Caki2 (cell line): ENCODE results near the gene NT5DC2. TPM values are rescaled to one million over a fixed set of nuclear protein-coding genes. Genes with fewer than 3 reads are reported as not detected.

Experiments used
- DNase-seq: peaks from one replicate; pipeline ENCODE4 v3.0.0-alpha.2; 2015; ENCODE audit warnings: low read depth
- in situ Hi-C: cut with HindIII; loops from 2 replicates; pipeline ENCODE4 v1.10.0; 2016; ENCODE audit warnings: low sequenced_read_pairs, low pct_unique_long_range_greater_than_20kb, mixed read lengths
- total RNA-seq: library from RNA; depleted of rRNA; stranded (reverse); fragments of >200 nt; shearing (Covaris generic); gene quantifications from 2 replicates; pipeline ENCODE4 v1.2.3, GENCODE V29; 2014; ENCODE audit warnings: low replicate concordance

The NT5DC2 gene
- total RNA-seq, 1 experiment from 2014 or later = 14.4 TPM

DNA sequence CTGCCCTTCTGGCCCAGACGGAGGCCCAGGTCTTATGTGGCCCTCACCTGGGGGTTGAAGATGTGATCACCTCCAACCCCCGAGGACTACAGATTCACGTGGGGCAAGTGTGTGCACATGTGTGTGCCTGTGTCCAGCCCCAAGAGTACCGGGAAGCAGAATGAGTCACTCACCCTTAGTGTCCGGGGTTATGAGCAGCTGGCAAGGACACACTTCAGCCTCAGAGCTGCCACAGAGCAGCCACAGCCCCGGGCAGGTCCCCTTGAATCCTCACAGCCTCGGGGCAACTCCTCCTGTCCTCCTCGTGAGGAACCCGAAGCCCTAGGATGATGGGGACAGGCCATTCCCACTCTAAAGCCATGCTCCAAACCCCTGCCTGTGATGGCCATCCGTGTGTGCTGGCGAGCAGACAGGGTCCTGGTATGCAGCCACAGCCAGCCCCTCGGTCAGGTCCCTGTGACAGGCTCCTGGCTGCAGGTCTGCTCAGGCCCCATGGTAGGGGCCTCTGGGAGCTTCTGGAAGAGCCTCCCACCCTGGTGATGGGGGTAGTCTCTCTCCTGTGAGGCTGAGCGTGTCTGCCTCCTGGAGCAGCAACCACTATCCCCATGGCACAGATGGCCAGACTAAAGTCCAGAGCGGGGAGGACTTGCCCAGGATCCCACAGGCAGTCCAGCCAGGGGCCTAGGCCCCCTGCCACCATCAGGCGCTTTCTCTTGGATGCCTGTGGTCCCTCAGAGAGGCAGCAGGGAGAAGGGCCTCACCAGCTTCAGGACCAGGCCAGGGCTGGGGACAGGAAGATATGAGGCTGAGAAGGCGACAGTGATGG lies 37.7 kb downstream of the NT5DC2 start:
- in situ Hi-C loops = no loop called here
- no peak for DNase-seq

DNA sequence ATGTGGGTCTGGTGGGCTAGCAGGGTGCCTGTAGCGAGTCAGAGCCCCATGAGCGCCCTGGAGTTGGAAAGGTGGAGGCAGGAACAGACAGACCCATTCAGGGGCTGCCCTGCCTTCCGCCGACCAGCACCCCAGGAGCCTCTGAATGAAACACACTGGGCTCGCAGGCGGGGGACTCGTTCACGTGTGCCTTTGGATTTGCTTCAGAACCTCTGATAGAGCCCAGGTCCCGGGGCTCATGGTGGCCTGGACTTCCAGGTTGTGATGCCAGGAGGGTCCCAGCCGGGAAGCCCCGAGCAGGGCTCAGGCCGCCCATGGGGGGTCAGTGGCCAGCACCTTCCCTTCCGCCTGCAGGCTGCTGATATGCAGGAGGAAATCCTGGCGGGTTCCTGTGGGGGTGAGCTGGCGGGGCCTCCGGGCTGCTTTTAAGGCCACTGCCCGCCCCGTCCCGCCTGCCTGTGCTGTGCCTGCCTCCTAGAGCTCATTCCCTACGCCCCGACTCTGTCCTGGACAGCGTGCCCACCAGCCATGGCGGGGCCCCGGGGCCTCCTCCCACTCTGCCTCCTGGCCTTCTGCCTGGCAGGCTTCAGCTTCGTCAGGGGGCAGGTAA lies 38.7 kb downstream of the NT5DC2 start, which contains the start of gene STAB1:
Gene STAB1 (plus strand): TSS at position 453 of the 610 bp plus-strand sequence. CDS start 76 bp downstream, at position 529.
- in situ Hi-C loops = no loop called here

DNA sequence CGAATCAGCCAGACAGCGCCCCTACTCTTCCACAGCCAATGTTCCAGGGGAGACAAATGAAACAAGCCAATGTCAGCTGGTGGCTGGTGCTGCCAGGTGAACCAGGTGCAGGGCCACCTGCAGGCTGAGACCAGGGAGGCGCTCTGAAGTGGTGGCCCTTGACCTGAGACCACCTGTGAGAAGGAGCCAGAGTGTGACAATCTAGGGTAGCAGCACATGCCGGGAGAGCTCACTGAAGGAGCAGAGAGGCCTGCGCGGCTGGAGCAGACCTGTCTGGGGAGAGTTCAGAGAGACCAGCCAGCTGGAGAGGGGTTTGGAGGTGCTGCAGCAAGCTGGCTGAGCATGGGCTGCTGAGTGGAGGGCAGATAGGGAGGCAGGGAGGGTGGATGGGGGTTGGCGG lies 39.2 kb downstream of the NT5DC2 start:
- in situ Hi-C loops = no loop called here
- DNase-seq = no peak

More for the DNA sequence above, 38.7 kb downstream of the NT5DC2 start, which contains the start of gene STAB1:
- no peak for DNase-seq

DNA sequence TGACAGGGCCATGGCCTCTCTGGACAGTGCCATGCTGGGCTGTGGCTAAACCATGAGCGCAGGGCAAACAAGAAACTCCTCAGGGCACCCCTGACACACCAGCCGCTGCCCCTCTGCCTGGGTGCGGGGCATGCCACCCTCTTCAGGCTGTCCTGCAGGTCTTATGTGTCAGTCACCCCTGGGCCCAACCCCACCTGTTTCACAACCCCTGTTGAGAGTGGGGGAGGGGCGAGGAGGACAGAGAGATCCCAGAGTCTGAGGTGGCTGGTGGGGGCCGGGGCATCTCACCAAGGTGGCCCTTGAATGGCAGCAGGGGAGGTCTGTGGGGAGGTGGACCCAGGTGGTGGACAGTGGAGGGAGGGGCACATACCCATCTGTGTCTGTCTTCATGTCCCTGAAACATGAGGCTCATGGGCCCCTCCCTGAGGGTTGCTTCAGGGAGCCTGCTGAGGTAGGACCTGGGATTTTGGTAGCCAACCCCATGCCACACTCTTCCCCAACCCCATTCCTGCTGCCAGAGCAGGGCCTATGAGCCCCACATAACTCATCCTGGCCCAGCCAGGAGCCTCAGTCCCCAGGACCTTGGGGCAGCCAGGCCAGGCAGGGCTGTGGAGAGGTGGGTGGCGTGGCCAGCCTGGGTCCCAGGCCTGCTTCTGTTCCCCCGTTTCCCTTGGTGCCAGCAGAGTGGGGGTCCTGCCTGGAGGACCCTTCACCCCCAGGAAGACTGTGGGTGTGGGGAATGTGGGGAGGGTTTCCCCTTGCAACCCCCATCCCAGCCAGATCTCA lies 40.2 kb downstream of the NT5DC2 start:
- in situ Hi-C loops = no loop called here
- DNase-seq = no peak

DNA sequence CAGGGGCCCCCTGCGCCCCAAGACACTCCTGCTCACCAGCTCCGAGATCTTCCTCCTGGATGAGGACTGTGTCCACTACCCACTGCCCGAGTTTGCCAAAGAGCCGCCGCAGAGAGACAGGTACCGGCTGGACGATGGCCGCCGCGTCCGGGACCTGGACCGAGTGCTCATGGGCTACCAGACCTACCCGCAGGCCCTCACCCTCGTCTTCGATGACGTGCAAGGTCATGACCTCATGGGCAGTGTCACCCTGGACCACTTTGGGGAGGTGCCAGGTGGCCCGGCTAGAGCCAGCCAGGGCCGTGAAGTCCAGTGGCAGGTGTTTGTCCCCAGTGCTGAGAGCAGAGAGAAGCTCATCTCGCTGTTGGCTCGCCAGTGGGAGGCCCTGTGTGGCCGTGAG lies 41.6 kb downstream of the NT5DC2 start:
- no peak for DNase-seq
- in situ Hi-C loops = no loop called here

DNA sequence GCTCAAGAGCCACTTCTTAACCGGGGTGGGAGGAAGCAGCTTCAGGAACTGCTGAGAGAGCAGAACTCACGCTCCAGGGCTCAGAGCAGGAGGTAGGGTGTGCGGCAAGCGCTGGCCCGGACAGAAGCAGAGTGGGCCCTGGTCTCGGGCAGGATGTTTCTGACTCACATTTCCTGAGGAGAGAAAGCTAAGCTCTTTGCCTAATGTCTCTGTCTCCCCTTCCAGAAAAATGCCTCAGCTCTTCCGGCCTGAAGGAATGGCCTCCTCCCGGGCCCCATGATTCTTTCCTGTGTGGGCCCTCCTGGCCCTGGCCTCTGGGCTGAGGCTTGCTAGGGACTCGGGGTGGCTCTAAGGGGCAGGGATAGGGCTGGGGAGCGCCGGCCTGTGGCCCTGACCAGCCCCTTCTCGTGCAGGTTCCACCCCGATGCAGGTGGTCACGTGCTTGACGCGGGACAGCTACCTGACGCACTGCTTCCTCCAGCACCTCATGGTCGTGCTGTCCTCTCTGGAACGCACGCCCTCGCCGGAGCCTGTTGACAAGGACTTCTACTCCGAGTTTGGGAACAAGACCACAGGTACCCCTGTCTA lies 42.6 kb downstream of the NT5DC2 start:
- no peak for DNase-seq
- in situ Hi-C loops = no loop called here

DNA sequence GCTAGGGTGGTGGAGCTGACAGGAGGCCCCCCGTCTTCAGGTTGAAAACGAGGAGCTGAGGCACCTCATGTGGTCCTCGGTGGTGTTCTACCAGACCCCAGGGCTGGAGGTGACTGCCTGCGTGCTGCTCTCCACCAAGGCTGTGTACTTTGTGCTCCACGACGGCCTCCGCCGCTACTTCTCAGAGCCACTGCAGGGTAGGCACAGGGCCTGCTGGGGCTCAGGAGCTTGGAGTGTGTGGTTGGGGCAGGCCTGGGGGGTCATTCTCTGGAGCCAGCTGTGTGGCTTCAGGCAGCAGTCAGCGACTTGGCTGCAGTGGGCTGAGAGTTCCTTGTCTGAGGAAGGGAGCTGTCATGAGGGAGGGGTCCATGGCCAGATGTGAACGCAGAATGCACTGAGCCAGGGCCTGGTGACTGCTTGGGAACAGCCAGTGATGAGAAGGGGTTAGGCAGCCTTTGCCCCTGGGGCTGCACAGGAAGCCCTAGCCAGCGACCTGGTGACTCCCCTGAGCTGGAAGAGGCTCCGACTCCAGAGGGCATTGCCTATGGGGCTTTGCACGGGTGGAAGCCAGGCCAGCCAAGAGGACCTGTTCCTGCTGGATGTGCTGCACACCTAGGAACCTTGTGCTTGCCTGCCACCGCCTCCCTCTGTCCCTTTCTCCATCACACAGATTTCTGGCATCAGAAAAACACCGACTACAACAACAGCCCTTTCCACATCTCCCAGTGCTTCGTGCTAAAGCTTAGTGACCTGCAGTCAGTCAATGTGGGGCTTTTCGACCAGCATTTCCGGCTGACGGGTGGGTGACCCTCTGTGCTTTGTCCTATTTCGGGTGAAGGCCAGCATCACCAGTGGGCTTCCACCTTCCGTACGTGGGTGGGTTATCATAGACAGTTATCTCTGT lies 43.4 kb downstream of the NT5DC2 start:
- in situ Hi-C loops = no loop called here
- no peak for DNase-seq

DNA sequence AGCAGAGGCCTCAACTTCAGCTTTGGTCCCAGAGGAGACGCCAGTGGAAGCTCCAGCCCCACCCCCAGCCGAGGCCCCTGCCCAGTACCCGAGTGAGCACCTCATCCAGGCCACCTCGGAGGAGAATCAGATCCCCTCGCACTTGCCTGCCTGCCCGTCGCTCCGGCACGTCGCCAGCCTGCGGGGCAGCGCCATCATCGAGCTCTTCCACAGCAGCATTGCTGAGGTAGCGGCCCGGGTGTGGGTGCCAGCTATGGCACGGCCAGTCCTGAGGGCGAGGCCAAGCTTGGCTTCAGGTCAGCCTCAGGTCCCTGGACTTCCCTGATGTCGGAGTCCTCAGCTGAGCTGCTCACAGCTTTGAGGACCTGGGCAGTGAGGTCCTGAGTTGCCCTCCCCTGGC lies 44.2 kb downstream of the NT5DC2 start:
- no peak for DNase-seq
- in situ Hi-C loops = no loop called here

DNA sequence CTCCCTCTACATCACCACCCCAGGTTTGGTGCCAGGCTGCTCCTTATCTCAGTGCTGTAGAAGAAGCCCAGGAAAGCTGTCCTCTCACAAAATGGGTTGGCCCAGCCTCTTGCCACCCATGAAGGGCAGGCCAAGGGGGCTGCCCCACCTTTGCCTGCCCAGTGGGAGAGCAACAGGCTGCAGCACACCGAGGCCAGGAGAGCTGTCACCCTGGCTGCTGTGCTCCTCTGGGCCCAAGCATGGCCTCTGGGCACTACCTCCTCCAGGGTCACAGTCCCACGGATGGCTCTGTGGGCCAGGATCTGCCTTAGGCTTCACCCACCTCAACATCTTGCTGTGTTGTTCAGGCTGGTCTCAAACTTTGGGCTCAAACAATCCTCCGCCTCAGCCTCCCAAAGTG lies 44.9 kb downstream of the NT5DC2 start:
- no peak for DNase-seq
- in situ Hi-C loops = no loop called here

DNA sequence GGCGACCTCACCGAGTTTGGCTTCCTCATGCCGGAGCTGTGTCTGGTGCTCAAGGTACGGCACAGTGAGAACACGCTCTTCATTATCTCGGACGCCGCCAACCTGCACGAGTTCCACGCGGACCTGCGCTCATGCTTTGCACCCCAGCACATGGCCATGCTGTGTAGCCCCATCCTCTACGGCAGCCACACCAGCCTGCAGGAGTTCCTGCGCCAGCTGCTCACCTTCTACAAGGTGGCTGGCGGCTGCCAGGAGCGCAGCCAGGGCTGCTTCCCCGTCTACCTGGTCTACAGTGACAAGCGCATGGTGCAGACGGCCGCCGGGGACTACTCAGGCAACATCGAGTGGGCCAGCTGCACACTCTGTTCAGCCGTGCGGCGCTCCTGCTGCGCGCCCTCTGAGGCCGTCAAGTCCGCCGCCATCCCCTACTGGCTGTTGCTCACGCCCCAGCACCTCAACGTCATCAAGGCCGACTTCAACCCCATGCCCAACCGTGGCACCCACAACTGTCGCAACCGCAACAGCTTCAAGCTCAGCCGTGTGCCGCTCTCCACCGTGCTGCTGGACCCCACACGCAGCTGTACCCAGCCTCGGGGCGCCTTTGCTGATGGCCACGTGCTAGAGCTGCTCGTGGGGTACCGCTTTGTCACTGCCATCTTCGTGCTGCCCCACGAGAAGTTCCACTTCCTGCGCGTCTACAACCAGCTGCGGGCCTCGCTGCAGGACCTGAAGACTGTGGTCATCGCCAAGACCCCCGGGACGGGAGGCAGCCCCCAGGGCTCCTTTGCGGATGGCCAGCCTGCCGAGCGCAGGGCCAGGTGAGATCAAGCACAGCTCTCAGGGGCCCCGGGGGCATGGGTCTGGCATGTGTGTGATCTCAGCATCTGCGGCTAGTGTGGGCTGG lies 45.6 kb downstream of the NT5DC2 start:
- in situ Hi-C loops = no loop called here

DNA sequence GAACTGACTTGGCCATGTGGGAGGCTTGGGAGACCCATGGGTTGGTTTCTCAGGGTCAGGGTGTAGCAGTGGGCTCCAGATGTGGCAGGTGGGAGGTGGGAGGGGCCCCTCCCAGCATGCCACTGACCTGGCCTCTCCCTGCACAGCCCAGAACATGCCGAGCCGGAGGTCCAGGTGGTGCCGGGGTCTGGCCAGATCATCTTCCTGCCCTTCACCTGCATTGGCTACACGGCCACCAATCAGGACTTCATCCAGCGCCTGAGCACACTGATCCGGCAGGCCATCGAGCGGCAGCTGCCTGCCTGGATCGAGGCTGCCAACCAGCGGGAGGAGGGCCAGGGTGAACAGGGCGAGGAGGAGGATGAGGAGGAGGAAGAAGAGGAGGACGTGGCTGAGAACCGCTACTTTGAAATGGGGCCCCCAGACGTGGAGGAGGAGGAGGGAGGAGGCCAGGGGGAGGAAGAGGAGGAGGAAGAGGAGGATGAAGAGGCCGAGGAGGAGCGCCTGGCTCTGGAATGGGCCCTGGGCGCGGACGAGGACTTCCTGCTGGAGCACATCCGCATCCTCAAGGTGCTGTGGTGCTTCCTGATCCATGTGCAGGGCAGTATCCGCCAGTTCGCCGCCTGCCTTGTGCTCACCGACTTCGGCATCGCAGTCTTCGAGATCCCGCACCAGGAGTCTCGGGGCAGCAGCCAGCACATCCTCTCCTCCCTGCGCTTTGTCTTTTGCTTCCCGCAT lies 46.4 kb downstream of the NT5DC2 start:
- DNase-seq = no peak
- in situ Hi-C loops = no loop called here

More for the DNA sequence above, 45.6 kb downstream of the NT5DC2 start:
- no peak for DNase-seq

DNA sequence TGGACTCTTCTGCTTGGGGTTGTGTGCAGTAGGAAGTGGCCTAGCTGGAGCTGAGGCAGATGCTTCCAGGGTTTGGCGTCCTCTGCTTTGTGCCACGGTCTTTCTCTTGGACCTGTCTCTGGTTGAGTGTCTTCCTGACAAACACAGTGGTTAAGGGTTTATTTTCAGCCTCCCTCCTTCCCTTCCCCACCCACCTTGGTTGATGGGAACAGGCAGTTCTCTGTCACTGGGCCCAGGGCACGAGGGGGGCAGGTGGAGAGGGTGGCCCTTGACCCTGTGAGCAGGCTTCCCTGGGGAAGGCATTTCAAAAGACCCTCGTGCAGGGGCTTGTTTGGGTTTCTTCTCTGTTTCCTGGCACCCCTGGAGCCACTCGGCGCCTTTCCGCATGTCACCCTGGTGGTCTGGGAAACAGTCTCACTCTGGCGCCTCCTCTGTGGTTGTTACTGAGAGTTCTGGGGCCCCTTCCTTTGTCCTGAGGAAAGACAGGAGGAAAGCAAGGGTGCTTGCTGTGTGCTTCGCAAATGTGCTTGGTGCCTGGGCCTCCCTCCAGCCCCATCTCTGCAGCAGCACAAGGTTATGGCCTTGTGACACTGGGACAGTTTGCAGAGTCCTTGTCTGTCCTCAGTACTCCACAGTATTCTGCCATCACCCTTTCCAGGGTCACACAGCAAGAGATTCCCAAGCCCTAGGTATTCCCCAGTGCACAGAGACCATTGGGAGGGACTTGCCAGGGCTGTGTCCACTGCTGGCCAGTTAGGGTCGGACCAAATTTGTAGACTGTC lies 48.8 kb downstream of the NT5DC2 start:
- in situ Hi-C loops = no loop called here
- DNase-seq = no peak

DNA sequence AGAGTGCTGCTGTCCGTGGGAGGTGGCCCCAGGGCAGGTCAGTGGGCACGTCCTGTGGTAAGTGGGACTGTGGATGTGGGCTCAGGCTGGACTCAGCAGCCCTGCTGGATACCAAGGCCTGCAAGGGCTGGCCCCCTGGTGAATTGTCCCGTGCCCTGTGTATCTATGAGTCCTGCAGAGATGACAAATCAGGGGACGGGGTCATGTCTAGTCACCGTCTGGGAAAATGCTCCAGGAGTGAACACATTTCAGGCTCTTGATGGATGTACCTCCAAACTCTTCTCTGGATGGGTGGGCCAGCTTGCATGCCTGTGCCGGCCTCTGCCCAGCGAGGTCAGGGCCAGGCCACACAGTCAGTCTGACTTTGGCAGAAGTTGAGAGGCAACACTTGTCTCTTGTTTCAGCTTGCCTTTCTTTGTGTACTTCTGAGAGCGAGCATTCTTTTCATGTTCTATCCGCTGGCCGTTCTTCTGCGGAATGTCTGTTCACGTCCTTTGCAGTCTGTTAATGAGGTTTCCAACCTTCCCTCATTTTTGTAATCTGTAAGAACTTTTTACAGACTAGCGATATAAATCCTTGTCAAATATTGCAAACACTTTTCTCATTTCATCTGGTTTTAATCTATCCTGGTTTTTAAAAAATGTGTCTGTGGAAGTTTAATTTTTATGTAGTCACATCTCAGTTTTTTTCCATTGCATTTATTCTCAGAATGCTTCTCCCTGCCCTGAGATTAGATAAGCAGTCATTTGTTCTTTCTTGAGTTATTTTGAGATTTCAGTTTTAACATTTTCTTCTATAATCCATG lies 49.9 kb downstream of the NT5DC2 start:
- in situ Hi-C loops = no loop called here
- DNase-seq = no peak

DNA sequence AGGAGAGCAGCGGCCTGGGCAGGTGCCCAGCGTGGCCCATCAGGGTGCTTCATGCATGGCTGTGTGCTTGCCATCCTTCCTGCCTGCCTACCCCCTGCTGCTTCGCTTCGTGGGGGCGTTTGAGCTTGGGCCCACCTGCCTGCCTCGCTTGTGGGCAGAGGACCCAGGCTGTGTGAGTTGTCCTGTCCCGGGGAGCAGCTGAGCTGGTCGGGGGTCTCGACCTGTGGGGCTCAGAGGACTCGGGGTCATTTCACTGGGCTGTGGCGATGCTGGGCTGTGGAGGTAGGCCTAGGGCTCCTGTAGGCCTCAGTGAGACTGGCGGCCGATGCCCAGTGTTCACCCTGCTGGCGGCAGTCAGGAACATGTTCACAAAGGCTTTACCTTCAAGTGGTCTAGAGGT lies 50.6 kb downstream of the NT5DC2 start:
- in situ Hi-C loops = no loop called here
- DNase-seq = no peak
